ENCODE measurements around the gene FOXJ2. TPM values are rescaled to one million over a fixed set of nuclear protein-coding genes. Genes with fewer than 3 reads are reported as not detected.
A peak's percentile ranks its signal among the peaks of the same experiment; 100 is the strongest.
"Not testable (repeated sequence)": the region's sequence is repeated elsewhere in the genome, so short reads cannot be mapped to it uniquely, and the experiment has no call there.

Gene FOXJ2
- total RNA-seq, 4 donors from 2014 or later = 18.3 to 28.1 (median 25.0) TPM

DNA sequence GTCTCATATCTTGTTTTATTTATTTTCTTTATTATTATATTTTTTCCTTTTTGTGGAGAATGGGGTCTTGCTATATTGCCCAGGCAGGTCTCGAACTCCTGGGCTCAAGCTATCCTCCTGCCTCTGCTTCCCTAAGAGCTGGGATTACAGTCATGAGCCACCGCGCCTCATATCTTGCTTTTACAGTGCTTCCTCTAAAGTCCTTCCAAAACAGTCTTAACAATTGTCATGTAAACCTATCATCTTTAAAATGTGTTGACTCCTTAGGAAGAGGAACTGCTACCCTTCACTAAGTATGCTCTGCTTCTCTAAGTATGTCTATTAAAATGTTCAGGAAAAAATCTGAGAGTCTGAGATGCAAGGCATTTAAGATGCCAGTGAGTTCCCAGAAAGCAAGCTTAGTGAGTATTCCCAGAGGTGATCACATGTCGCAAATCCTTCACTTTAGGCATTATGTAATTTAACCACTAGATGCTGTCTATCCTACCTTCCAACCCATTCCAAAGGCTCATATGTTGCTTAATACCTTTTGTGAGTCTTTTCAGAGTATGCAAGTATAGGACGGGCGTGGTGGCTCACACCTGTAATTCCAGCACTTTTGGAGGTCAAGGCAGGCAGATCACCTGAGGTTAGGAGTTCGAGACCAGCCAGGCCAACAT, 19.7 kb upstream of the FOXJ2 start:
- TF ChIP-seq CTCF (IDR thresholded peaks at IDR 0.05) = no peak

DNA sequence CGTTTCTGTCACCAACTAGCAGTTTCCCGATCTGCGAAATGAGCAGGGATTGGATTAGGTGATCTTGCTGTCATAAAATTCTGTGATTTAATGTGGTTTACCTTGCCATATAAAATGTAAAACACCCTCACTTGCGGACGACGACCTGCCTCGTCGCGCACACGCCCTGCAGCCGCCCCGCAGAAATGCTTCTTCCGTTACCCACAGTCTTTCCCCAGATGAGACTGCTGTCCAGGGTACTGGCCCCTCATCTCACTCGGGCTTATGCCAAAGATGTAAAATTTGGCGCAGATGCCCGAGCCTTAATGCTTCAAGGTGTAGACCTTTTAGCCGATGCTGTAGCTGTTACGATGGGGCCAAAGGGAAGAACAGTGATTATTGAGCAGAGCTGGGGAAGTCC, 17.7 kb upstream of the FOXJ2 start:
- DNase-seq (ENCODE audit: low spot score in 2 of 2) = no peak
- Histone ChIP-seq H3K36me3 (no peaks in the 10 kb centered on the region), H3K4me3 (no peak overlapping the region), H3K27ac (no peak overlapping the region), H3K9me3 (no peaks in the 10 kb centered on the region), H3K4me1 (peaks cover 12% of the 10 kb centered on the region), H3K27me3 (peaks cover 52% of the 10 kb centered on the region)
- TF ChIP-seq POLR2AphosphoS5 (IDR thresholded peaks at IDR 0.05) (no peak), EP300 (IDR thresholded peaks at IDR 0.05) (no peak), CTCF (IDR thresholded peaks at IDR 0.05) (no peak), POLR2A (IDR thresholded peaks at IDR 0.05) (no peak)
- WGBS = 53% methylated on average over 18 of the region's 18 CpGs

More for the DNA sequence above, 19.7 kb upstream of the FOXJ2 start:
- DNase-seq (ENCODE audit: low spot score in 2 of 2) = no peak
- WGBS = 87% methylated on average over 7 of the region's 7 CpGs
- Histone ChIP-seq H3K4me3 (no peak overlapping the region), H3K9me3 (no peaks in the 10 kb centered on the region), H3K27ac (no peak overlapping the region), H3K4me1 (no peaks in the 10 kb centered on the region), H3K36me3 (no peaks in the 10 kb centered on the region), H3K27me3 (peaks cover 35% of the 10 kb centered on the region)

- not testable (repeated sequence) for H3K9me3 ChIP-seq; H3K36me3 ChIP-seq; DNase-seq (ENCODE audit: low spot score in 2 of 2); H3K27ac ChIP-seq
- Histone ChIP-seq H3K4me3 (peak overlapping the region; percentile 43), H3K27me3 (peaks cover 40% of the 10 kb centered on the region), H3K4me1 (peaks cover 12% of the 10 kb centered on the region)
- 55% methylated on average over 16 of the region's 16 CpGs for WGBS
These were observed 14.3 kb upstream of the FOXJ2 start for GRCh38 chr12:8018213-8018612.

DNA sequence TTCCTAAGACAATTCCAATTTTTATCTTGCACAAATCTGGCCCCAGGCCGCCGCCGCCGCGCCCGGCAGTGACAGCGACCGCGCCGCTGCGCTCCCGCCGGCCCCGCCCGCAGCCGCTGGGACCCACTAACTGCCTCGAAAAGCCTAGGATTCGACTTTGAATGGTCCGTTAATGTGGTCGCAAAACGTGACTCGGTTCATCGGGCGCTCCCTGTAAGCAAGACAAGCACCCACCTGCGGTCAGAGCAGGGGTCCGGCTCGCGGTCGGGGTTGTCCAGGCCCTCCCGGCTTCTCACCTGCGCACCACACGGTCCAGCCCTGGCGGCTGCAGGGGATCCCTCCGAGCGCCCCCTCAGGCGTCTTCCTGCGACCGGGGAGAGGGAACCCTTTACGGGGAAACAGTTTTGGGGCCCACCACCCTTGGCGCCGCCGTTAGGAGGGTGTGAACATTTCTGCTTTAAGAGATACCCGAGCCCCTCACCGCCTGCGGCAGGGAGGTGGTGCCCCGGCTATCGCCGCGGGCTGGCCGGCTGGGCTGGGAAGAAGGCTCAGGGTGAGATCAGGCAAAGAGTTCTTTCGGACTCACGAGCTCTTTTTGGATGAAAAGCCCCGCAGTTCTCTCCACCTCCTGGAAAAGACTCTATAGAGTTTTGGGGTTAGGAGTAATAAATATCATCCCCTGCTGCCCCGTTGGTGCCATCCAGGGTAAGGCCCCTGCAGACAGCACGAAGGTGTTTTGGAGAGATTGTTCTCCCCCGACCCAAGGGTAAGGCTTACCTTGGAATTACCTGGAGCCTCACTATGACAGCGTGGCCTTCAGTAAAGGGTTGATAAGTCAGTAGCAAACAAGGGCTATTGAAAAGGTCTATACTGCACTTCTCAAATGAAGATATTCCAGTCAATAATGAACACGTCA, 13.6 kb upstream of the FOXJ2 start:
- DNase-seq (ENCODE audit: low spot score in 2 of 2) = no peak
- H3K27me3 ChIP-seq = peaks cover 40% of the 10 kb centered on the region
- no peaks in the 10 kb centered on the region for H3K9me3 ChIP-seq
- H3K4me1 ChIP-seq = peaks cover 12% of the 10 kb centered on the region
- H3K36me3 ChIP-seq = no peaks in the 10 kb centered on the region
- 9% methylated on average over 24 of the region's 58 CpGs for WGBS
- H3K27ac ChIP-seq = no peak overlapping the region
- H3K4me3 ChIP-seq = peak overlapping the region; percentile 43
- TF ChIP-seq POLR2AphosphoS5 (IDR thresholded peaks at IDR 0.05) = no peak
- TF ChIP-seq CTCF (IDR thresholded peaks at IDR 0.05) = no peak
- TF ChIP-seq POLR2A (IDR thresholded peaks at IDR 0.05) = no peak
- no peak for TF ChIP-seq EP300 (IDR thresholded peaks at IDR 0.05)

- peaks cover 10% of the 10 kb centered on the region for H3K4me1 ChIP-seq
- H3K27me3 ChIP-seq = no peaks in the 10 kb centered on the region
- H3K36me3 ChIP-seq = no peaks in the 10 kb centered on the region
- peak overlapping the region; percentile 100 for H3K27ac ChIP-seq
- no peaks in the 10 kb centered on the region for H3K9me3 ChIP-seq
- TF ChIP-seq POLR2A (IDR thresholded peaks at IDR 0.05) (peak in 1 of 2 donors; percentile 66), POLR2AphosphoS5 (IDR thresholded peaks at IDR 0.05) (peak; percentile 34 to 70 (median 62)), EP300 (IDR thresholded peaks at IDR 0.05) (peak; percentile 48), CTCF (IDR thresholded peaks at IDR 0.05) (no peak)
- peak; percentile 99 for DNase-seq (ENCODE audit: low spot score in 2 of 2)
- under 1% methylated on average over 27 of the region's 27 CpGs for WGBS
- peak overlapping the region; percentile 73 for H3K4me3 ChIP-seq
These were observed 6.1 kb upstream of the FOXJ2 start for GRCh38 chr12:8026291-8026900.
